Esophagus squamous epithelium (tissue), 4 donors: ENCODE data around the gene LTBP1.

Experiments
- POLR2A ChIP-seq, 4 donors: fragments of 450-650 bp; IDR thresholded peaks; one replicate each; pipeline ENCODE4 v1.6.1; 2017; ENCODE audit warnings: antibody characterized with exemption in 4 of 4, mild to moderate bottlenecking in 4 of 4, moderate library complexity in 3 of 4
- TF ChIP-seq, protein P1 (sequence below), 6 experiments: fragments of 450-650 bp in 4 of 6; fragments of 200-600 bp in 2 of 6; sonication (generic) in 2 of 6; IDR thresholded peaks; one replicate each; pipeline ENCODE4 v1.5.1; 2016 to 2019; ENCODE audit warnings: antibody characterized with exemption in 6 of 6, mild to moderate bottlenecking in 4 of 6, moderate library complexity in 4 of 6

DNA sequence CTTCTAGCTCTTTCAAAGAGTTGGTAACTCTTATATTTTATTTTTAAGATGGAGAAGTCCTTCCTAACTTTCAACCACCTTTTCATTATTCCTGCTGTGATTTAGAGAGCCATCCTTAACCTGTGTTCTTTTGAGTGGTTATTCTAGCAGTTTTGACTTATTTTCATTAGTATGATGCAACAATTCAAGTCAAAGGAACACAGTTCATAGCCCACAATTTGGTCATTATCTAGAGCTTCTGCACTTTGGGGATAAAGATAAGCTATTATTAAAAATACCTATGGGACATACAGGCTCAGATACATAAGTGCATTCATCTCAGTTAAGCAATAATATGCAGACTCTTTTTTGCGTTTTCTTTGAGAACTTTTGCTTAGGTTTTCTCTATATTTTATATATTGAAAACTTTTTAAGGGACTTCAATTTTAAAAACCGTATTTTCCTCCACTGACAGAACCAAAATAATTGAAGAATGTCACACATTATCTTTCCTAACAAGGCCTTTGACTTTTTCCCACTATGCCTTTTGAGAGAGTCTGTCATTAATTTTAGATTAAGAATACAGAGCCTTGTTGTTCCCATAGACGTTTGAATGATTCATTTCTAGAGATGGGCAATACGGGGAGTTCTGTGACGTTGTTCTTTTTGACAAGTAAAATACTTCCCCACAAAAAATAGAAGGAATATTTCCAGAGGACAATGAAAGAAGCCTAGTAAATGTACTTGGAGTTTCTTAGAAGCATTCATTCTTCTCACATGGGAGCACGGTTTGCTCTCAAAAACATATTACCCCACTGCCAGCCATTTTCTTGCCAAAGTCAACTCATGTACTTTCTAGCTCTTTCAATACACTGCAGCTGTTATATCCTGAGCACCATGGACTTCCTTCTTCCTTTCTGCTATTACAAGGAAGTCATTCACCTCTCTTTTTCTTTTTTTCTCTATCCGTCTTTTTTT, 486.8 kb downstream of the LTBP1 start:
- TF ChIP-seq, protein P1, sequence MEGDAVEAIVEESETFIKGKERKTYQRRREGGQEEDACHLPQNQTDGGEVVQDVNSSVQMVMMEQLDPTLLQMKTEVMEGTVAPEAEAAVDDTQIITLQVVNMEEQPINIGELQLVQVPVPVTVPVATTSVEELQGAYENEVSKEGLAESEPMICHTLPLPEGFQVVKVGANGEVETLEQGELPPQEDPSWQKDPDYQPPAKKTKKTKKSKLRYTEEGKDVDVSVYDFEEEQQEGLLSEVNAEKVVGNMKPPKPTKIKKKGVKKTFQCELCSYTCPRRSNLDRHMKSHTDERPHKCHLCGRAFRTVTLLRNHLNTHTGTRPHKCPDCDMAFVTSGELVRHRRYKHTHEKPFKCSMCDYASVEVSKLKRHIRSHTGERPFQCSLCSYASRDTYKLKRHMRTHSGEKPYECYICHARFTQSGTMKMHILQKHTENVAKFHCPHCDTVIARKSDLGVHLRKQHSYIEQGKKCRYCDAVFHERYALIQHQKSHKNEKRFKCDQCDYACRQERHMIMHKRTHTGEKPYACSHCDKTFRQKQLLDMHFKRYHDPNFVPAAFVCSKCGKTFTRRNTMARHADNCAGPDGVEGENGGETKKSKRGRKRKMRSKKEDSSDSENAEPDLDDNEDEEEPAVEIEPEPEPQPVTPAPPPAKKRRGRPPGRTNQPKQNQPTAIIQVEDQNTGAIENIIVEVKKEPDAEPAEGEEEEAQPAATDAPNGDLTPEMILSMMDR (IDR thresholded peaks at IDR 0.05): no peak
- TF ChIP-seq POLR2A (IDR thresholded peaks at IDR 0.05): no peak
